GM19468 (cell line): ENCODE measurements around the gene MTFR2.

Experiments
- ATAC-seq: cut with Tn5 transposase; IDR thresholded peaks from one replicate; pipeline ENCODE4 v1.9.1; 2021; ENCODE audit warnings: mild to moderate bottlenecking, moderate library complexity, moderate number of reproducible peaks; ENCODE audit not compliant: unreplicated experiment; ENCODE audit errors: extremely low read depth

The MTFR2 gene

DNA sequence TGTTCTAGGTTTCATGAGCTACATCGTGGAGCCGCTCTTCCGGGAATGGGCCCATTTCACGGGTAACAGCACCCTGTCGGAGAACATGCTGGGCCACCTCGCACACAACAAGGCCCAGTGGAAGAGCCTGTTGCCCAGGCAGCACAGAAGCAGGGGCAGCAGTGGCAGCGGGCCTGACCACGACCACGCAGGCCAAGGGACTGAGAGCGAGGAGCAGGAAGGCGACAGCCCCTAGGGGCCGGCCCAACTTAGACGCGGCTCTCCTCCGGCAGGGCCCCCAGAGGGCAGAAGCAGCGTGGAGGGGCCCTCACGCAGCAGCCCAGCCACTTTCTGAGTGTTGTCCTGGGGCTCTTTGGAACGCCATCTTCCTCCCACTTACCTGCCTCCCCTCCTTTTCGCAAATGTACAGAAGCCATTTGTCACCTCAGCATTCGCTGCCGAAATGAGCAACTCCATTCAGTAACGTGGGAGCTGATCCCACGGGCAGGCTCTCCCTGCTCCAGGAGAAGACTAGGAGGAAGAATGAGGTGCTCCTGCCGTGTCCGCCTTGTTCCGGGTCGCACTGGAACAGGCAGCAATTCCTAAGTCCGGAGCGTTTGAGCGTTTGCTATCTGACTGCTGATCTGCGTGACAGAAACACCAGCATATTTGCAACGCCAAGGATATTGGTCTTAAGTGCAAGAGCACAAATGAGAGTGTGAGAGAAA lies 58.4 kb downstream of the MTFR2 start:
- ATAC-seq: no peak

DNA sequence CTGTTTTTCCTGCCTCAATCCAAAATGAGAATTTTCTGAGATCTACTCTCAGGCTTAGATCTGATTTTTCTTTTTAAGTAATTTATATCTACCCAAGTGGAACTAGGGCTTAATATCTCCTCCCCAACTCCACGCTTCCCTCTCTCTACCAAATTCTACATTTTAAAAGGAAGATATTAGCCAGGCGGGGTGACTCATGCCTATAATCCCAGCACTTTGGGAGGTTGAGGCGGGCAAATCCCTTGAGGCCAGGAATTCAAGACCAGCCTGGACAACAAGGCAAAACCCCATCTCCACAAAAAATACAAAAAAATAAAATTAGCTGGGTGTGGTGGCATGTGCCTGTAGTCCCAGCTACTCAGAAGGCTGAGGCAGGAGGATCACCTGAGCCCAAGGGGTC lies 61.0 kb downstream of the MTFR2 start:
- ATAC-seq: no peak

DNA sequence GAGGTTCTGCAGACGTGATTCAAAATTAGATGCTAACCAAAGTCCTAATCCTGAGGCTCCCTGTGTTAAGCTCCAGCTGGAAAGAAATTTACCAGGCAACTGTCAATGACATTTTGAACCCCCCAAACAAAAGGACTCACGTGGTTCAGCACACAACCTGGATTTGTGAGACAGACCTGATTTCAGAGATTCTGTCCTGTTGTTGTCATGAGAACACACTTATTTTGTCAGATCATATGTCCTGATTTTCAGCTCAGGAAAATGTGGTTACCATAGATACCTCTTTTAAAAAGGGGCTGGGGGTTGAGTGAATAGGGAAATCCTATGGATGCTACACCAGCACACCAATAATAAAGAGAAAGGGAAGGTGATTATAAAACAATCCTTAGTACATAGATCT lies 61.6 kb downstream of the MTFR2 start:
- no peak for ATAC-seq

GRCh38 chr6:136186363-136186762 lies 63.7 kb downstream of the MTFR2 start:
- ATAC-seq: no peak

DNA sequence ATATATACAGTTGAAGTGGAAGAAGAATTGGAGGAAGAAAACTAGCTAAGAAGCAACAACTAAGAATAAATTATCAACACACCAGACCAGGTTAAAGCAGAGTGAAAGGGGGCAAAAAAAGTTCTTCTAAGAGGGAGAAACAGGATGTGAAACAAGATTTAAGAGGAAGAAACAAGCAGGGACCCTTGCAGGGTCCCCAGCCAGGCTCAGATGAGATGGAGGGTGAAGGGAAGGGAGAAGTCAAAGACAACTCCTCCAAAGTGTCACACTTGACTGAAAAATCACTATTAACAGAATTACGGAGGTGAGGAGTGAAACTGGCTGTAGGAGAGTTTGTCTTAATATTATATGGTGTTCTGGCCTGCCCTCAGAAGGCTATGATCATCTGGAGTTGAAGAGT lies 65.4 kb downstream of the MTFR2 start:
- ATAC-seq: no peak

DNA sequence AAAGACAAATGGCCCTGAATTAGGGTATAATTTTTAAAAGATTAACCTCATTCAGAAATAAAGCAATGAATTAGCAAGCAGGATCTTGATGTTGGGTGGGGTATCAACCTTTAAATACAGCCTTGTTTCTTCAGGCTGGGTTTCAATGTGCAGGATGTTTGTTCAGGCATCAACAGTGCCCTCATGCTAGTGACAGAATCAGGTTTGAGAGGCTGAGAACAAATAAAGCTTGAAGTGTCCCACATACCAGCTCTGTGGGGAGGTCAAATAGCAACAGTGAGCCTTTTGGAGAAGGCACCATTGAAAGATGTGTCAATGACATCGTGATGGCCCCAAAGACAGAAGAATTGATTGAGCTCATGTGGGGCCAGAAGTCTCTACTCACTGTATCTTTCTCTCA lies 68.2 kb downstream of the MTFR2 start:
- no peak for ATAC-seq

- no peak for ATAC-seq
Observed at GRCh38 chr6:136181512-136181833, 68.6 kb downstream of the MTFR2 start.
